ENCODE results near the gene ISYNA1. TPM values are rescaled to one million over a fixed set of nuclear protein-coding genes. Genes with fewer than 3 reads are reported as not detected.

ISYNA1 gene
- total RNA-seq, 1 donor from 2014 or later = 11.7 TPM

GRCh38 chr19:18445262-18445948, 7.5 kb upstream of the ISYNA1 start:
- DNase-seq (ENCODE audit: low read depth) = peak; percentile 40

GRCh38 chr19:18444513-18444912, 6.6 kb upstream of the ISYNA1 start:
- peak; percentile 38 for DNase-seq (ENCODE audit: low read depth)

DNA sequence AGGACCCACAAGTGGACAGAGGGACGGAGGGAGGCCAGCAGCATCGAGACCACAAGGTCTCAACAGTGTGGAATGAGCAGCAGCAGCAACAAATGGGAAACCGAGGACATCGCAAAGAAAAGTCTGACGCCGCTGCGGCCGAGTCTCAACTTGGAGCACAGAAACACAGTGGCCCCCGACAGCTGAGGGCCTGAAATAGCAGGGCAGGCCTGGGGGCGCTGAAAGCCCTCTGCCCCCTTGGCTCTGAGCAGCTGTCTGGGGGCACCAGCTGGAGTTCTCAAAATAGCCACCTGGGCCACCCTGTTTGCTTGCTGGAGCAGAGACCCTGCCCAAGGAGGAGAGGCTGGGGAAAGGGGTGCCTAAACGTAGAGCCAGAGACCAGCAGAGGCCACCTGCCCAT, 5.9 kb upstream of the ISYNA1 start:
- DNase-seq (ENCODE audit: low read depth) = peak; percentile 91

GRCh38 chr19:18443406-18443805, 5.5 kb upstream of the ISYNA1 start:
- no peak for DNase-seq (ENCODE audit: low read depth)

DNA sequence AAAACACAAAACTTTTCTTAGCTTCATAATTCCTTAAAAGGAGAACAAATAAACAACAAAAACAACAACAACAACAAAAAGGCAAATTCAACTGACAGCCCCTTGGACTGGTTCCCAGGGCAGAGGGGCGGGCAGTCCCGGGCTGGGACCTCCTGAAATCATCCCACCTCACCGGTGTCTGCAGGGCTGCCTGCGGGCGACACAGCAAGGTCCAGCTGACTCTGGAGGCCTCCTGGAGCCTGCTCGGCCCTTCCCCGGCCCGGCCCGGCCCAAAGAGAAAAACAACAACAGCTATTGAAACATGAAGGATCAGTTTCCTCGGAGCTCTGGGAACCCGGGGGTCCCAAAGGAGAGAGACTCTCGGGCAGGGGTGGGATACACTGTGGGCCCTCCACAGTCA, 5.0 kb upstream of the ISYNA1 start:
- no peak for DNase-seq (ENCODE audit: low read depth)

DNA sequence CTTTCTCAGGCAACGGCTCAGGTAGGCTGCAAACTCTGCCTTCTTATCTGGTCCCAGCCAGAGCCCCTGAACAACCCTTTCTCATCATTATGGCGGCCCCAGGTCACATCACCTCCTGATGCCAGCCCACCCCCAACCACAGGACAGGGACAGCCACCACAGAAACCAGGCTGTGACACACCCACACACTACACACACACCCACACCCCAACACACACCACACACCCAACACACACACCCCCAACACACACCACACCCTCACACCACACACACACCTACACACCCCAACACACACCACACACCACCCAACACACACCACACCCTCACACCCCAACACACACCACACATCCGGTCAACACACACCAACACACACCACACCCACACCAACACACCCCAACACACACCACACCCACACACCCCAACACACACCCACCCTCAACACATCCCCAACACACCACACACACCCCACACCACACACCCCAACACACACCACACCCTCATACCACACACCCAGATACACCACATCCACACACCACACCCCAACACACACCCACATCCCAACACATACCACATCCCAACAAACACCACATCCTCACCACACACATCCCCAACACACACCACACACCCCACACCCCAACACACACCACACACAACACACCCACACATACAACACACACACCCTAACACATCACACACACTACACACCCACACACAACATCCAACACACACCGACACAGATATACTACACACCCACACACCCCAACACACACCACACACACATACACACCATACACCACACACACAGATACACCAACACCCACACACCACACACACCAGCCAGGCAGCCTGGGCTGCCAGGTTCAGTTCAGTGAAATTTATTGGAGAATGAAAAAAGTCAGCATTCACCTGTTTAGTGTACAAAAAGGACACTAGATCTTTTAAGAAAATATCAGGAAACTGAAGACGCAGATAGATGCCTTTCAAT, 4.2 kb upstream of the ISYNA1 start:
- DNase-seq (ENCODE audit: low read depth) = no peak

GRCh38 chr19:18440936-18441803, 3.2 kb upstream of the ISYNA1 start:
- DNase-seq (ENCODE audit: low read depth) = no peak

GRCh38 chr19:18440415-18440877, 2.5 kb upstream of the ISYNA1 start:
- no peak for DNase-seq (ENCODE audit: low read depth)

DNA sequence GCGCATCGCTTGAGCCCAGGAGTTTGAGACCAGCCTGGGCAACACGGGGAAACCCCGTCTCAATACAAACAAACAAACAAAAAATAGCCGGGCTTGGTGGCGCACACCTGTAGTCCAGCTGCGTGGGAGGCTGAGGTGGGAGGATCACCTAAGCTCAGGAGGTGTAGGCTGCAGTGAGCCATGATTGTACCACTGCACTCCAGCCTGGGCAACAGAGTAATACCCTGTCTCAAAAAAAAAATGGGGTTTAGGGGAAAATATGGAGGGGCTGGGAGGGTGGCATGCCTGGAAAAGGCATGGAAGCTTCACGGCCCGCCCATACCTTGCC, 1.9 kb upstream of the ISYNA1 start:
- no peak for DNase-seq (ENCODE audit: low read depth)

- no peak for DNase-seq (ENCODE audit: low read depth)
Measured at GRCh38 chr19:18439025-18439909, 1.3 kb upstream of the ISYNA1 start.

- no peak for DNase-seq (ENCODE audit: low read depth)
Measured at GRCh38 chr19:18438331-18439024, 545 bp upstream of the ISYNA1 start.

DNA sequence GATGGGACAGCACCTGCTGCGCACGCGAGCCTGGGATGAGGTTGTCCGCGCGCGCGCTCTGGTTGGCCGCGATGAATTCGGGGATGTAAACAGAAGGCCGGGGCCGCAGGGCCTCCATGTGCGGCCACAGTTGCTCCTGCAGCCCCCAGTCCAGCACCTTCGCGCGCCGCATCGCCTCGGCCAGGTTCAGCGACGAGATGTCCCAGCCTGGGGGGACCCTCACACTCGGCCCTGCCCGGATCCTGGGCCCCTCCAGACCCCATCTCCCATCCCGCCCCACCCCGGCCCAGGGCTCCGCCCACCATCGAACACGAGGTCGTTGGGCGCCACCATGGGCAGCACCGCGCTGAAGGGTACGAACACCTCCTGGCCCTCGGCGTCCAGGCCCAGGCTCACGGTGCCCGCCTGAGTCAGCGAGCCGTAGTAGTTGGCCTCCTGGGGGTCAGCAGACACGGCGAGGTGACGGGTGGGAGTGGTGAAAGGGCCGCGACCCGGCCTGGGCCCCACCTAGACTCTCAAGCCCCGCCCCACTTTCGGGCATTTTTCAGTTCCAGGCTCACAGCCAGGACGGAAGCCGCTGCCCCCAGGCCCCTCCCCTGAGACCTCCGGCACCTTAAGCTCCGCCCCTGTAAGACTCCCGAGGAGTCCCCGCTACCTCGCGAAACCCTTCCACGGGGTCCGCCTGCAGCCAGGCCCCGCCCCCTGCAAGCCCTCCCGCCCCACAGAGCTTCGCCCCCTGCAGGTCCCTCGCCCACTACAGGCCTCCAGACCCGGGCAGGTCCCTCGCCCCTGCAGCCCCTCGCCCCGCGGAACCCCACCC, 1.1 kb downstream of the ISYNA1 start:
- DNase-seq (ENCODE audit: low read depth) = peak; percentile 70

GRCh38 chr19:18435842-18436670, 1.9 kb downstream of the ISYNA1 start:
- no peak for DNase-seq (ENCODE audit: low read depth)

- DNase-seq (ENCODE audit: low read depth) = no peak
Measured at GRCh38 chr19:18435178-18435841, 2.6 kb downstream of the ISYNA1 start.

DNA sequence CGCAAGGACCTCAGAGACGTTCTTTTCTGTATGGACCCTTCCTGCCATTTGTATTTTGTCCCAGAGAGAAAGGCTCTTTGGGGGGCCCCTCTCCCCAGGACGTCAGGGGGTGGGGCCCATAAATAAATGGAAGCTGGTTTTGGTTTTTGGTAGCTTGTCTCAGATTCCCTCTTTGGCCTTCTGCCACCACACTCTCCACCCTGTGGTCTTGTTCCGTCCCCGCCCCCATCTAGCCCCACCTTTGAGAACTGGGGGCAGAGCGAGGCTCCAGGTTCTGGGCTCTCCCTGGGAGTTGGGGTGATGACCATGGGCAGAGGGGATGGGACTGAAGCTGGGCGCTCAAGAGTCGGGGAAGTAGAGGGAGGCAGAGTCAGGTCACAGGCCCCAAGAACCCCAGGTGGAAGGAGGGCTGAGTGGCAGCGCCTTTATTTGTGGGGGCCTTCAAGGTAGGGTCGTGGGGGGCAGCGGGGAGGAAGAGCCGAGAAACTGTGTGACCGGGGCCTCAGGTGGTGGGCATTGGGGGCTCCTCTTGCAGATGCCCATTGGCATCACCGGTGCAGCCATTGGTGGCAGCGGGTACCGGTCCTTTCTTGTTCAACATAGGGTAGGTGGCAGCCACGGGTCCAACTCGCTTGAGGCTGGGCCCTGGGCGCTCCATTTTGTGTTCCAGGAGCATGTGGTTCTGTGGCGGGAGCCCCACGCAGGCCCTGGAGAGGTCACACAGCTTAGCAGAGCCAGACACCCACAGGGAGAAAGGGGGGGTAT, 3.3 kb downstream of the ISYNA1 start:
- DNase-seq (ENCODE audit: low read depth) = no peak

- DNase-seq (ENCODE audit: low read depth) = no peak
Measured at GRCh38 chr19:18433735-18434398, 4.1 kb downstream of the ISYNA1 start.
